ENCODE results near the gene FRAS1.
"Not testable (repeated sequence)": the region's sequence is repeated elsewhere in the genome, so short reads cannot be mapped to it uniquely, and the experiment has no call there.

FRAS1 gene

DNA sequence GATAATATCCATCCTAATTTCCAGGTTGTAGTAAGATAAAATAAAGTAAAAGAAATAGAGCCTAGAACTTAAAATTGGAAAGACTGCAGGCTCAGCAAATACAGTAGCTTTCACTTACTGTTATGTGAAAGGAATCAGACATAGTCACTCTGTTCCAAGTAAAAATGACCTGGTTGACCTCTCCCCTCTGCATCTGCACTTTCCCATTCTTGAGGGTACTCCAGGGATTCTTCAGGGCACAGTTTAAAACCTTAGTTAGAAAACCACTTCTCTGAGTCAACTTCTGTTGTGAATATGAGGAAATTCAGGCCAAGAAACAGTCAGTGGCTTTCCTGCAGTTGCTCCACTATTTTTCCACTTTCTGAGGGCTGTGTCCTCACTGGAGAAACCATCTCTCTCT lies 42.9 kb downstream of the FRAS1 start:
- Mint-ChIP-seq H3K27me3 (no peaks in the 10 kb centered on the region), H3K36me3 (ENCODE audit: low read depth) (no peaks in the 10 kb centered on the region), H3K27ac (no peak overlapping the region), H3K9me3 (peaks cover 2% of the 10 kb centered on the region), H3K4me3 (no peak overlapping the region), H3K4me1 (ENCODE audit: low read depth) (no peaks in the 10 kb centered on the region)
- intact Hi-C loops (cut with micrococcal nuclease) = no loop called here

GRCh38 chr4:78119698-78120097 lies 62.6 kb downstream of the FRAS1 start:
- Mint-ChIP-seq H3K4me3 (no peak overlapping the region), H3K9me3 (peaks cover 8% of the 10 kb centered on the region), H3K27me3 (no peaks in the 10 kb centered on the region), H3K36me3 (ENCODE audit: low read depth) (no peaks in the 10 kb centered on the region), H3K27ac (no peak overlapping the region), H3K4me1 (ENCODE audit: low read depth) (no peaks in the 10 kb centered on the region)
- intact Hi-C loops (cut with micrococcal nuclease) = no loop called here

DNA sequence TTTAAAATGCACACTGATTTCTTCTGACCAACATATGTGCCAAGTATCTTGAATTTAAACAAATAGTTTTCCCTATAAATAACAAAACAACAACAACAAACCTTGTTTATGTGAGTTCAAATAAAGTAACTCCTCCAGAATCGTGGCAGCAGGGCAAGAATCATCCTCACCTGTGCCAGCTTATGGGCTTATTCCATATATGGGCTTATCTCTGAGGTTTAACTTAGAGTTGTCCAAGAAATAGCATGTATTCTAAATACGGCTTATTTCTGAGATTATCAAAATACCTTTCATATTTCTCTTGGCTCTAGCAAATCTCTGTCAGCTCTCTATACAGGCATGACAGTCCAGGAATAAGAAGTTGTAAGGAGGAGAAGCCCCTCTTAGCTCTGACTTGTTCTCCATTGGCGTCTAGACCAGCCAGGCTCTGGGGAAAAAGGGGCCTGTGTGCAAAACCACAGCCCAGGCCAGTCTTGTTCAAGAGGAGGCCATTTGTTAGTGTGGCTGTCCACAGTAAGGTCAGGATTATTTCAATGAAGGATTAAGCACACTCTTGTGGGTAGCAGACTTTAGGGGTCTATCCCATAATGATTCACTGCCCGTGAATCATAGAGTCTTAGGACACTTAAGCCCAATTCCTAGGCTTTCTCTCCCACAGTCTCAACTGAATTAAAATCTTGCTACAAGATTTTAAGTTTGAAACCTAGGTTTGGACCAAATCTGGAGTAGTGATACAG lies 63.2 kb downstream of the FRAS1 start:
- Mint-ChIP-seq H3K36me3 (ENCODE audit: low read depth) (no peaks in the 10 kb centered on the region), H3K4me1 (ENCODE audit: low read depth) (no peaks in the 10 kb centered on the region), H3K9me3 (peaks cover 8% of the 10 kb centered on the region), H3K27ac (no peak overlapping the region), H3K27me3 (no peaks in the 10 kb centered on the region), H3K4me3 (no peak overlapping the region)
- intact Hi-C loops (cut with micrococcal nuclease) = no loop called here

- Mint-ChIP-seq H3K36me3 (ENCODE audit: low read depth) (no peaks in the 10 kb centered on the region), H3K27ac (no peak overlapping the region), H3K9me3 (peaks cover 8% of the 10 kb centered on the region), H3K27me3 (no peaks in the 10 kb centered on the region), H3K4me1 (ENCODE audit: low read depth) (no peaks in the 10 kb centered on the region), H3K4me3 (no peak overlapping the region)
- intact Hi-C loops (cut with micrococcal nuclease) = no loop called here
These were observed 64.3 kb downstream of the FRAS1 start for GRCh38 chr4:78121338-78121904.

DNA sequence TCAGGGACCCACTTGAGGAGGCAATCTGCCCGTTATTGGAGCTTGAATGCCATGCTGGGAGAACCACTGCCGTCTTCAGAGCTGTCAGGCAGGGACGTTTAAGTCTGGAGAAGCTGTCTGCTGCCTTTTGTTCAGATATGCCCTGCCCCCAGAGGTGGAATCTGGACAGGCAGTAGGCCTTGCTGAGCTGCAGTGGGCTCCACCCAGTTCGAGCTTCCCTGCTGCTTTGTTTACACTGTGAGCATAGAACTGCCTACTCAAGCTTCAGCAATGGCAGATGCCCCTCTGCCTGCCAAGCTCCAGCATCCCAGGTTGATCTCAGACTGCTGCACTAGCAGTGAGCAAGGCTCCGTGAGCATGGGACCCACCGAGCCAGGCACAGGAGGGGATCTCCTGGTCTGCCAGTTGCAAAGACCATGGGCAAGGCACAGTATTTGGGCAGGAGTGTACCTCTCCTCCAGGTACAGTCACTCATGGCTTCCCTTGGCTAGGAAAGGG lies 68.8 kb downstream of the FRAS1 start:
- H3K4me1 Mint-ChIP-seq (ENCODE audit: low read depth); H3K36me3 Mint-ChIP-seq (ENCODE audit: low read depth); H3K4me3 Mint-ChIP-seq; H3K27me3 Mint-ChIP-seq; H3K27ac Mint-ChIP-seq; intact Hi-C loops (cut with micrococcal nuclease): not testable (repeated sequence)
- peaks cover 12% of the 10 kb centered on the region for H3K9me3 Mint-ChIP-seq

- Mint-ChIP-seq H3K4me1 (ENCODE audit: low read depth) (no peaks in the 10 kb centered on the region), H3K27ac (no peak overlapping the region), H3K4me3 (no peak overlapping the region), H3K9me3 (peaks cover 12% of the 10 kb centered on the region), H3K27me3 (no peaks in the 10 kb centered on the region), H3K36me3 (ENCODE audit: low read depth) (no peaks in the 10 kb centered on the region)
- intact Hi-C loops (cut with micrococcal nuclease) = no loop called here
These were observed 72.4 kb downstream of the FRAS1 start for GRCh38 chr4:78129383-78130108.

DNA sequence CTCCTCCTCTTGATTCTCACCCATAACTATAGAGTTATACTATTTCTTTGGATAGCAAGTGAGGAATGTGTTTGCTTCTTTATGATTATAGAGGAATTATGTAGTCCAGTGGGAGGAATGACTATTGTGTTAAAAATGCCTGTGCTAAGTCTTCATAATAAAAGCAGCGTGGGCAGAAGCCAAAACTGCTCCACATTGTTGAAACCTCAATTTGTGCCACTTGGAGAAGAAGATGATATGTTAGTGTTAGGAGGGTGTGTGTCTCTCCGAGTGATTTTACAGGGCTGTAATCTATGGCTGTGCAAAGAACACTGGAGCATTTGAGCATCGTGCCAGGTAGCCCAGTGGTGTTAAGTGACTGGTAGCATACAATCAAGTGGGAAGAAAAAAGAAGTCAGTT lies 74.3 kb downstream of the FRAS1 start:
- intact Hi-C loops (cut with micrococcal nuclease) = no loop called here
- Mint-ChIP-seq H3K36me3 (ENCODE audit: low read depth) (no peaks in the 10 kb centered on the region), H3K9me3 (peaks cover 12% of the 10 kb centered on the region), H3K4me1 (ENCODE audit: low read depth) (no peaks in the 10 kb centered on the region), H3K4me3 (no peak overlapping the region), H3K27ac (no peak overlapping the region), H3K27me3 (no peaks in the 10 kb centered on the region)

GRCh38 chr4:78136109-78137081 lies 79.3 kb downstream of the FRAS1 start:
- Mint-ChIP-seq H3K36me3 (ENCODE audit: low read depth) (no peaks in the 10 kb centered on the region), H3K27me3 (no peaks in the 10 kb centered on the region), H3K4me1 (ENCODE audit: low read depth) (no peaks in the 10 kb centered on the region), H3K27ac (no peak overlapping the region), H3K4me3 (no peak overlapping the region), H3K9me3 (peaks cover 4% of the 10 kb centered on the region)
- intact Hi-C loops (cut with micrococcal nuclease) = no loop called here

DNA sequence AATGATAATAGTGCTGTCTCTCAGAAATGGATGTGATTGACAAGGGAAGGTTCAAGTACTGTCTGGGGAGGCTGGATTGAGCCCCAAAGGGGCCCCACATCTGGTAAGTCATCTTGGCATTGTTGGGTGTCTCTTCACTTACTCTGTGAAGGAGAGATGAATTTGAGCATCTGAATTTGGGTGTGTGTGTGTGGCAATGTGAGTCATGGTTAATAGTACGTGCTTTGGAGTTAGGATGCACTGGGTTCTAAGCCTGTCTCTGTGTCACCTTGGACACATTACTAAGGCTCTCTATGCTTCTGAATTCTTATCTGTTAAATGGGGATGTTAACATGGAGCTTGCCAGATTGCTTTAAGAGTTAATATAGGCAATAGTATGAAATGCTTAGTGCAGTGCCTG lies 80.4 kb downstream of the FRAS1 start:
- intact Hi-C loops (cut with micrococcal nuclease) = no loop called here
- Mint-ChIP-seq H3K27me3 (no peaks in the 10 kb centered on the region), H3K4me3 (no peak overlapping the region), H3K9me3 (peaks cover 16% of the 10 kb centered on the region), H3K27ac (no peak overlapping the region), H3K36me3 (ENCODE audit: low read depth) (no peaks in the 10 kb centered on the region), H3K4me1 (ENCODE audit: low read depth) (no peaks in the 10 kb centered on the region)

DNA sequence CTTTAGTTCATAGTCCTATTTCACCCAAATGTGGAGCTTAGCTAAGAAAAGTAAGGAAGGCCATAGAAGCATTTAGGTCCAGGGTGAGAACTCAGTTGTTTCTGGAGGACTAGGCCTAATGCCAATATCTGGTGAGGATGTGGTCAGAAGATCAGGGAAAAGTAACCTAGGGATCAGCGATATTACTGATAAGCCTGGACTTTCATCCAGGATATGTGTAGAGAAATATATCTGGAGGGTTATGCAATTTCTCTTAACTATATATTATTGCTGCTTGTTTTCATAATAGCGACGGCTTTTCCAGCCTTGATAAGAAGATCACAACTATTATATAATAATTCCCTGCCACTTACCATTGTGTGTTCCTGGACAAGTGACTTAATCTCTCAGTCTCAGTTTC lies 81.1 kb downstream of the FRAS1 start:
- Mint-ChIP-seq H3K4me3 (no peak overlapping the region), H3K9me3 (peaks cover 16% of the 10 kb centered on the region), H3K27ac (no peak overlapping the region), H3K27me3 (no peaks in the 10 kb centered on the region), H3K36me3 (ENCODE audit: low read depth) (no peaks in the 10 kb centered on the region), H3K4me1 (ENCODE audit: low read depth) (no peaks in the 10 kb centered on the region)
- intact Hi-C loops (cut with micrococcal nuclease) = no loop called here

GRCh38 chr4:78143634-78144033 lies 86.5 kb downstream of the FRAS1 start:
- no peaks in the 10 kb centered on the region for H3K27me3 Mint-ChIP-seq
- no peaks in the 10 kb centered on the region for H3K36me3 Mint-ChIP-seq (ENCODE audit: low read depth)
- H3K4me3 Mint-ChIP-seq = no peak overlapping the region
- intact Hi-C loops (cut with micrococcal nuclease) = no loop called here
- no peak overlapping the region for H3K27ac Mint-ChIP-seq
- H3K9me3 Mint-ChIP-seq = peaks cover 16% of the 10 kb centered on the region
- no peaks in the 10 kb centered on the region for H3K4me1 Mint-ChIP-seq (ENCODE audit: low read depth)

DNA sequence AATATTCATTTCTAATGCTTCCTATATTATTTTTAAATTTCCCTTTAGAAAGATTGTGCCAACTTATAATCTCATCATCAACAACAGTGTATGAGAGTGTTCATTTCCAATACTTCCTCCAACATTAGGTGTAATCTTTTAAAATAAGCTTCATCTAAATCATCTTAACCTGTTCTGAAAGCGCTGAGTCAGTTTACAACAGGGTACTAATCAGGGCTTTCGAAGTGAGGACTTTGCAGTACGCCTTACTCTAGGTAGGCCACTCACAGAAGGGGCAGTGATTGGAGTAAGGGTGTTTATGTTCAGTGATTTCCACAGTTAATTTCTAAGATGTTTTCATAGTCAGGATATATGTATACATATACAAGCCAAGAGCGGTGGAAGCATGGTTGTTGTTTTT lies 87.9 kb downstream of the FRAS1 start:
- intact Hi-C loops (cut with micrococcal nuclease) = no loop called here
- H3K4me1 Mint-ChIP-seq (ENCODE audit: low read depth) = no peaks in the 10 kb centered on the region
- H3K4me3 Mint-ChIP-seq = no peak overlapping the region
- no peaks in the 10 kb centered on the region for H3K27me3 Mint-ChIP-seq
- no peak overlapping the region for H3K27ac Mint-ChIP-seq
- H3K36me3 Mint-ChIP-seq (ENCODE audit: low read depth) = no peaks in the 10 kb centered on the region
- peaks cover 16% of the 10 kb centered on the region for H3K9me3 Mint-ChIP-seq

DNA sequence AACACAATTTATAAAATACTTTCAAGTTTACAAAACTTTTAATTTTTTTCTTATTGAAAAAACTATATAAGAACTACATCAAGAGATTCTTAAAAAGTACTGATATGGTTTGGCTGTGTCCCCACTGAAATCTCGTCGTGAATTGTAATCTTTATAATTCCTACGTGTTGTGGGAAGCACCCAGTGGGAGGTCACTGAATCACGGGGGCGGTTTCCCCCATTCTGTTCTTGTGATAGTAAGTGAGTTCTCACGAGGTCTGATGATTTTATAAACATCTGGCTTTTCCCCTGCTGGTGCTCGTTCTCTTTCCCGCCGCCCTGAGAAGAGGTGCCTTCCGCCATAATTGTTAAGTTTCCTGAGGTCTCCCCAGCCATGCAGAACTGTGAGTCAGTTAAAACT lies 88.5 kb downstream of the FRAS1 start:
- no peak overlapping the region for H3K4me3 Mint-ChIP-seq
- H3K27me3 Mint-ChIP-seq = no peaks in the 10 kb centered on the region
- H3K4me1 Mint-ChIP-seq (ENCODE audit: low read depth) = no peaks in the 10 kb centered on the region
- no peak overlapping the region for H3K27ac Mint-ChIP-seq
- H3K36me3 Mint-ChIP-seq (ENCODE audit: low read depth) = no peaks in the 10 kb centered on the region
- intact Hi-C loops (cut with micrococcal nuclease) = no loop called here
- peaks cover 16% of the 10 kb centered on the region for H3K9me3 Mint-ChIP-seq

Data from dendritic cell treated with granulocyte-macrophage colony-stimulating factor and Interleukin-4, amounts not matched to agents 40 ng/mL and 50 ng/mL, for 4 days (primary cell).